GM03348 (cell line): Measurements from ENCODE around the gene ACTR3C.

Experiments used
- DNase-seq: peaks from one replicate; pipeline ENCODE4 v3.0.0; 2012; ENCODE audit warnings: low spot score

The ACTR3C gene

GRCh38 chr7:150322833-150323681 lies at the start of gene ACTR3C, which contains the start of gene LRRC61:
Gene ACTR3C (minus strand): TSS chr7:150323545. CDS start chr7:150295296, 28,249 bp downstream.
Gene LRRC61 (plus strand): TSS chr7:150323355. CDS start chr7:150336862, 13,507 bp downstream.
- DNase-seq: peak; percentile 2

- DNase-seq: no peak
Measured at GRCh38 chr7:150372271-150373048, 49.1 kb upstream of the ACTR3C start.

- DNase-seq: no peak
Measured at GRCh38 chr7:150371996-150372270, 48.6 kb upstream of the ACTR3C start.

- no peak for DNase-seq
Measured at GRCh38 chr7:150371131-150371995, 48.0 kb upstream of the ACTR3C start.

- peak; percentile 44 for DNase-seq
Measured at GRCh38 chr7:150370612-150371071, 47.3 kb upstream of the ACTR3C start.

- DNase-seq: no peak
Measured at GRCh38 chr7:150369748-150370501, 46.6 kb upstream of the ACTR3C start.

GRCh38 chr7:150368884-150369747 lies 45.8 kb upstream of the ACTR3C start:
- peak; percentile 85 for DNase-seq

- peak; percentile 94 for DNase-seq
Measured at GRCh38 chr7:150368096-150368883, 44.9 kb upstream of the ACTR3C start, which contains the start of gene REPIN1. Gene REPIN1 (plus strand): TSS chr7:150368822. CDS start chr7:150369712, 890 bp downstream.

GRCh38 chr7:150367677-150368095 lies 44.3 kb upstream of the ACTR3C start:
- no peak for DNase-seq

GRCh38 chr7:150365673-150366398 lies 42.5 kb upstream of the ACTR3C start:
- no peak for DNase-seq

GRCh38 chr7:150365194-150365593 lies 41.8 kb upstream of the ACTR3C start:
- DNase-seq: no peak

- DNase-seq: no peak
Measured at GRCh38 chr7:150363872-150364271, 40.5 kb upstream of the ACTR3C start.

- no peak for DNase-seq
Measured at GRCh38 chr7:150363370-150363769, 40.0 kb upstream of the ACTR3C start.

- DNase-seq: no peak
Measured at GRCh38 chr7:150361807-150362621, 38.7 kb upstream of the ACTR3C start.

- no peak for DNase-seq
Measured at GRCh38 chr7:150361402-150361801, 38.1 kb upstream of the ACTR3C start.

GRCh38 chr7:150360363-150361058 lies 37.2 kb upstream of the ACTR3C start:
- DNase-seq: no peak
